ENCODE measurements around the gene GATAD1.

Gene GATAD1

GRCh38 chr7:92485267-92485892, 38.1 kb downstream of the GATAD1 start:
- no peak for TF ChIP-seq CTCF (IDR thresholded peaks at IDR 0.05; ENCODE audit: extremely low read depth, missing control alignments)
- DNase-seq (ENCODE audit: low spot score): no peak

- no peak for DNase-seq (ENCODE audit: low spot score)
- no peak for TF ChIP-seq CTCF (IDR thresholded peaks at IDR 0.05; ENCODE audit: extremely low read depth, missing control alignments)
Measured at GRCh38 chr7:92485974-92486373, 38.7 kb downstream of the GATAD1 start.

GRCh38 chr7:92487804-92488203, 40.5 kb downstream of the GATAD1 start:
- no peak for DNase-seq (ENCODE audit: low spot score)
- no peak for TF ChIP-seq CTCF (IDR thresholded peaks at IDR 0.05; ENCODE audit: extremely low read depth, missing control alignments)

- TF ChIP-seq CTCF (IDR thresholded peaks at IDR 0.05; ENCODE audit: extremely low read depth, missing control alignments): no peak
- DNase-seq (ENCODE audit: low spot score): no peak
Measured at GRCh38 chr7:92489634-92490033, 42.4 kb downstream of the GATAD1 start.

GRCh38 chr7:92496876-92497275, 49.6 kb downstream of the GATAD1 start:
- no peak for DNase-seq (ENCODE audit: low spot score)
- TF ChIP-seq CTCF (IDR thresholded peaks at IDR 0.05; ENCODE audit: extremely low read depth, missing control alignments): no peak

- no peak for DNase-seq (ENCODE audit: low spot score)
- TF ChIP-seq CTCF (IDR thresholded peaks at IDR 0.05; ENCODE audit: extremely low read depth, missing control alignments): no peak
Measured at GRCh38 chr7:92498557-92498956, 51.3 kb downstream of the GATAD1 start.

GRCh38 chr7:92503767-92504166, 56.5 kb downstream of the GATAD1 start:
- TF ChIP-seq CTCF (IDR thresholded peaks at IDR 0.05; ENCODE audit: extremely low read depth, missing control alignments): no peak

More at GRCh38 chr7:92503767-92504166, 56.5 kb downstream of the GATAD1 start:
- no peak for DNase-seq (ENCODE audit: low spot score)
